Endothelial cell of umbilical vein (primary cell): ENCODE measurements around the gene CIBAR2. TPM values are rescaled to one million over a fixed set of nuclear protein-coding genes. Genes with fewer than 3 reads are reported as not detected.

ENCODE experiments used
- BruUV-seq: library from RNA; stranded (reverse); fragments of 400-500 nt; replicated peaks from 2 replicates; lab custom pipeline; 2021; lab: Mats Ljungman, UMichigan
- CTCF ChIA-PET: fragments of 300-600, 350-600 bp; sonication (Branson Sonifier 250); formaldehyde crosslinking; loops from one replicate; lab custom pipeline; 2021; ENCODE audit warnings: antibody characterized with exemption, inconsistent platforms; lab: Charles Lee
- POLR2A ChIA-PET: fragments of 300-600, 350-600 bp; sonication (Branson Sonifier 250); formaldehyde crosslinking; loops from one replicate; lab custom pipeline; 2021; ENCODE audit warnings: antibody characterized with exemption, inconsistent platforms; lab: Charles Lee
- DNase-seq: peaks from one replicate; pipeline ENCODE4 v3.0.0-alpha.2; 2011; ENCODE audit warnings: low read depth, low spot score
- FAIRE-seq: peaks from 2 replicates; lab custom pipeline; 2011; peaks lifted over from hg19 to GRCh38; lab: Jason Lieb, UNC
- H2AFZ ChIP-seq: 2 replicates; pipeline ENCODE4 v1.6.0; 2012; ENCODE audit warnings: low read depth, low read length, control low read depth, inconsistent platforms
- H3K27ac ChIP-seq: 2 replicates; pipeline ENCODE4 v1.5.1; 2011; ENCODE audit warnings: low read depth, mild to moderate bottlenecking, control low read depth, low read length, moderate library complexity; ENCODE audit not compliant: insufficient read depth
- H3K27me3 ChIP-seq, 2 experiments: 2 replicates each; pipeline versions ENCODE4 v1.6.0 to v1.6.1; 2011; ENCODE audit warnings: low read length in 2 of 2, mixed read lengths in 1 of 2; ENCODE audit not compliant: control insufficient read depth in 2 of 2, insufficient read depth in 2 of 2
- H3K36me3 ChIP-seq, 2 experiments: 2 replicates in 1 of 2; 3 replicates in 1 of 2; pipeline ENCODE4 v1.5.1; 2011; ENCODE audit warnings: low read length in 2 of 2, mild to moderate bottlenecking in 1 of 2, moderate library complexity in 1 of 2; ENCODE audit not compliant: control insufficient read depth in 2 of 2, insufficient read depth in 2 of 2; ENCODE audit errors: extremely low read depth in 1 of 2
- H3K4me1 ChIP-seq: 3 replicates; pipeline ENCODE4 v1.5.1; 2011; ENCODE audit warnings: mild to moderate bottlenecking, low read length; ENCODE audit not compliant: control insufficient read depth, insufficient read depth; ENCODE audit errors: extremely low read depth
- H3K4me2 ChIP-seq: 2 replicates; pipeline ENCODE4 v1.6.1; 2011; ENCODE audit warnings: low read length, control low read depth, mixed read lengths; ENCODE audit not compliant: insufficient read depth
- H3K4me3 ChIP-seq, 3 experiments: fragments of 200-600 bp in 1 of 3; sonication (generic), shearing (Covaris generic) in 1 of 3; replicated peaks in 1 of 3; 2 replicates each; pipeline ENCODE4 v1.5.1; 2011 to 2016; ENCODE audit warnings: control low read depth in 3 of 3, low read length in 3 of 3, mild to moderate bottlenecking in 2 of 3, inconsistent platforms in 1 of 3, low read depth in 1 of 3, moderate library complexity in 1 of 3; ENCODE audit not compliant: insufficient read depth in 1 of 3
- H3K79me2 ChIP-seq: 2 replicates; pipeline ENCODE4 v1.6.0; 2012; ENCODE audit warnings: low read length, inconsistent platforms; ENCODE audit not compliant: control insufficient read depth, insufficient read depth
- H3K9ac ChIP-seq: replicated peaks from 2 replicates; pipeline ENCODE3; 2011; ENCODE audit warnings: low read length, control low read depth; ENCODE audit not compliant: insufficient read depth; ENCODE audit errors: extremely low read depth
- H3K9me1 ChIP-seq: replicated peaks from 3 replicates; pipeline ENCODE4 v1.6.0; 2011; ENCODE audit warnings: mild to moderate bottlenecking, low read length; ENCODE audit not compliant: control insufficient read depth, insufficient read depth; ENCODE audit errors: extremely low read depth
- H3K9me3 ChIP-seq: replicated peaks from 2 replicates; pipeline ENCODE4 v1.5.1; 2012; ENCODE audit warnings: low read length, inconsistent platforms; ENCODE audit not compliant: control insufficient read depth, insufficient read depth
- H4K20me1 ChIP-seq: replicated peaks from 2 replicates; pipeline ENCODE3; 2011; ENCODE audit warnings: mild to moderate bottlenecking, low read length; ENCODE audit not compliant: control insufficient read depth, insufficient read depth; ENCODE audit errors: extremely low read depth
- EZH2 ChIP-seq: IDR thresholded peaks from 2 replicates; pipeline ENCODE4 v1.6.1; 2012; ENCODE audit warnings: borderline replicate concordance, low read depth, mild to moderate bottlenecking, moderate library complexity, low read length, inconsistent platforms; ENCODE audit not compliant: severe bottlenecking
- FOS ChIP-seq: IDR thresholded peaks from 2 replicates; pipeline ENCODE4 v1.6.1; 2011; ENCODE audit warnings: mild to moderate bottlenecking, low read length, moderate library complexity, borderline replicate concordance; ENCODE audit not compliant: insufficient read depth
- GATA2 ChIP-seq: IDR thresholded peaks from 2 replicates; pipeline ENCODE4 v1.7.0; 2011; ENCODE audit warnings: low read depth, mild to moderate bottlenecking, moderate library complexity, mixed read lengths, low read length; ENCODE audit not compliant: insufficient read length, insufficient read depth
- POLR2A ChIP-seq: IDR thresholded peaks from 2 replicates; pipeline ENCODE4 v1.6.1; 2012; ENCODE audit warnings: low read depth, mild to moderate bottlenecking, control low read depth, low read length
- POLR2AphosphoS5 ChIP-seq: IDR thresholded peaks from 2 replicates; pipeline ENCODE4 v1.6.1; 2012; ENCODE audit warnings: low read depth, mild to moderate bottlenecking, control low read depth, low read length, moderate library complexity; ENCODE audit not compliant: insufficient read depth
- dilution Hi-C: fragments of 300-500 bp; cut with MboI; formaldehyde crosslinking; loops from one replicate; pipeline ENCODE4 v1.15.0; 2019; ENCODE audit warnings: low sequenced_read_pairs; ENCODE audit not compliant: extremely low pct_ligation_motif_present
- intact Hi-C: fragments of 100-400 bp; cut with micrococcal nuclease; formaldehyde crosslinking; loops from one replicate; pipeline ENCODE4 v1.10.0; 2022
- polyA plus RNA-seq, 4 experiments: library from polyadenylated mRNA; depleted of rRNA in 3 of 4; stranded (reverse) in 3 of 4; unstranded in 1 of 4; fragments of >200 nt; gene quantifications; 2 replicates each; pipeline versions ENCODE4 v1.2.1 to v1.2.3, GENCODE V29; 2011 to 2012; ENCODE audit warnings: missing spikeins in 1 of 4
- total RNA-seq: library from RNA; stranded (reverse); gene quantifications from 2 replicates; pipeline ENCODE4 v1.2.3, GENCODE V29; 2021
- TF ChIP-seq, protein P1 (sequence below), 2 donors: IDR thresholded peaks; 1 replicate in 1 of 2; 2 replicates in 1 of 2; pipeline ENCODE4 v1.5.1; 2011; ENCODE audit warnings: low read length in 2 of 2, mild to moderate bottlenecking in 2 of 2, moderate library complexity in 2 of 2, control low read depth in 1 of 2, inconsistent platforms in 1 of 2, low read depth in 1 of 2; ENCODE audit not compliant: insufficient read depth in 1 of 2; ENCODE audit errors: extremely low read depth in 1 of 2

CIBAR2 gene
- total and polyA plus RNA-seq, 2 donors (not counting 3 experiments of a cell fraction or from before 2014, with no cell fraction given) = 0.07 TPM; not detected in 1

DNA sequence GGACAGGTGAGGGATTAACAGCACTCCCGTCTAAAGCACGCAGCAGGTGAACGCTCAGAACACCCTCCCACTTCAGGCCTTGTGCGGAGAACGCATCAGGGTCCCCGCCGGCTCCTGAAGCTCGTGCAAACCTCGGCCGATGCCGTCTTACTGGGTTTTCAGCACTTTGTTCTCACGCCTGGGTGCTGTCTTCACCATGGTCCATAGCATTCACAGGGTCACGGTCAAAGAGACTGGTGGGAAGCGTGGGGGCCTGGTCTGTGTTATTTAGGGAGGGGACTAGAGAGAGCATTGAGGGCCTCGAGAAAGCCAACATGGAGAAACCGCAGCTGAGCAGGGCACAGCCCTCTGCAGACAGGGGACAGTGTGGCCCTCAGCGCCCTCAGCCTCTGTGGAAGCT is 26.6 kb downstream of the CIBAR2 start:
- ChIA-PET CTCF (interaction anchor here (0.9 to 3.7 kb wide), 6 partner anchors 17 to 331 kb away, joined by 3 to 123 read pairs (median 22); partner anchors contain the start of gene KIAA0513), POLR2A (no interaction called here)
- Histone ChIP-seq H3K4me3 (no peak overlapping the region), H3K27me3 (peaks cover 4 to 7% of the 10 kb centered on the region in 2 experiments), H3K36me3 (no peaks in the 10 kb centered on the region), H3K4me1 (no peaks in the 10 kb centered on the region), H3K9me1 (no peaks in the 10 kb centered on the region), H3K9ac (no peak overlapping the region), H3K79me2 (no peaks in the 10 kb centered on the region), H2AFZ (no peak overlapping the region), H4K20me1 (no peaks in the 10 kb centered on the region), H3K27ac (no peak overlapping the region), H3K4me2 (no peak overlapping the region), H3K9me3 (no peaks in the 10 kb centered on the region)
- DNase-seq (no peak), FAIRE-seq (no peak)
- intact Hi-C loops = loop anchor here (1.0 to 10.0 kb wide), 3 partner anchors 29 to 331 kb away; partner anchors contain the start of gene KIAA0513
- dilution Hi-C loops = no loop called here
- no TSS peak for BruUV-seq
- TF ChIP-seq GATA2 = no peak
- no peak for TF ChIP-seq FOS
- TF ChIP-seq, protein P1, sequence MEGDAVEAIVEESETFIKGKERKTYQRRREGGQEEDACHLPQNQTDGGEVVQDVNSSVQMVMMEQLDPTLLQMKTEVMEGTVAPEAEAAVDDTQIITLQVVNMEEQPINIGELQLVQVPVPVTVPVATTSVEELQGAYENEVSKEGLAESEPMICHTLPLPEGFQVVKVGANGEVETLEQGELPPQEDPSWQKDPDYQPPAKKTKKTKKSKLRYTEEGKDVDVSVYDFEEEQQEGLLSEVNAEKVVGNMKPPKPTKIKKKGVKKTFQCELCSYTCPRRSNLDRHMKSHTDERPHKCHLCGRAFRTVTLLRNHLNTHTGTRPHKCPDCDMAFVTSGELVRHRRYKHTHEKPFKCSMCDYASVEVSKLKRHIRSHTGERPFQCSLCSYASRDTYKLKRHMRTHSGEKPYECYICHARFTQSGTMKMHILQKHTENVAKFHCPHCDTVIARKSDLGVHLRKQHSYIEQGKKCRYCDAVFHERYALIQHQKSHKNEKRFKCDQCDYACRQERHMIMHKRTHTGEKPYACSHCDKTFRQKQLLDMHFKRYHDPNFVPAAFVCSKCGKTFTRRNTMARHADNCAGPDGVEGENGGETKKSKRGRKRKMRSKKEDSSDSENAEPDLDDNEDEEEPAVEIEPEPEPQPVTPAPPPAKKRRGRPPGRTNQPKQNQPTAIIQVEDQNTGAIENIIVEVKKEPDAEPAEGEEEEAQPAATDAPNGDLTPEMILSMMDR (IDR thresholded peaks at IDR 0.05; ENCODE audit: extremely low read depth in 1 of 2, insufficient read depth in 1 of 2, low read depth in 1 of 2, low read length in 2 of 2) = no peak
- TF ChIP-seq EZH2 = no peak
- no peak for TF ChIP-seq POLR2AphosphoS5
- no peak for TF ChIP-seq POLR2A
